CD4-positive, alpha-beta T cell treated with Interleukin-17A for 4 hours (primary cell): Measurements from ENCODE around the gene ETFA.

ENCODE experiments used
- DNase-seq: peaks from one replicate; pipeline ENCODE4 v3.0.0-alpha.2; 2020; ENCODE audit warnings: mixed read lengths

ETFA gene

DNA sequence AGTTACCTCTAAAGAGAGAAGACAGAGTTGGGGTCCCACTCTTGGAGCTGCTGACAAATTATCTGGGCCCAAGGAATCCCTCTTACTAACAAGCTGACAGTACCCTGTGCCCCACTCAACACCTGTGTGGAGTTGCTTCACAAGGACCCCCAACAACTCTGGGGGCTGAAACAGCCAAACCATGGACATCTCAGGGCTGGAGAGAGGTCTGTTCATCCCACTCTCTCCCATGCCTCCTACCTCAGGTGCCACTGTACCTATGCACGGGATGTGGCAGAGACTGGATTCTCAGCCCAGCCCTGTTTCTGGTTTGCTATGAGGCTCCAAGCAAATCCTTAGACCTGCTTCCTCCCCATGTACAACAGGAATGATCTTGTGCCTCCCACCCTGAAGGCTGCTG is 101.7 kb downstream of the ETFA start:
- no peak for DNase-seq

DNA sequence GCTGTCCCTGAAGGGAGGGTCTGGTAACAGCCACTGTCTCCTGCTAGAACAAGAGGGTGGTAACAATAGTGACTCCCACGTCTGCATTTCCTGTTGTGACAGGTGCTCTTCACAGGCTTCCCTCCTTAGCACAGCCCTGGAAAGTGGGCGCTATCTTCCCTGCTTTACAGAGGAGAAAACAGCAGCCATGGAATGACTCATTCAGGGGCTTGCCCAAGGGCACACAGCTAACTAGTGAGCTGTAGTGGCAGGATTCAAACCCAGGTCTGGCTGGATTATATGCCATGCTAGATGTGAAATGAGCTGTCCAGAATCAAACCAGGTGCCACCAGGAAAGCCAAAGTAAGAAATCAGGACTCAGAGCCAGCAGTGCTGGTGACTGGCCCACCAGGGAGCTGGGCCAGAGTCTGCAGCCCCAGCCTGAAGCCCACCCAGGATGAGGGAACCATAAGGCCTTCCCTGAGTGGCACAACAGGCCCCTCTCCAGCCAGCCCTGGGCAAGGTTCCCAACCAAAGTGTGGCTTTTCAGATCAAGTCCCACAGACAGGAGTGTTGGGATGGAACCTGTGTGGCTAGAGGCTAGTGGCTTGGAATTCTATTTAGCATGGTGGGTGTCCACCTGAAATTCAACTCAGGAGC is 102.4 kb downstream of the ETFA start:
- no peak for DNase-seq

DNA sequence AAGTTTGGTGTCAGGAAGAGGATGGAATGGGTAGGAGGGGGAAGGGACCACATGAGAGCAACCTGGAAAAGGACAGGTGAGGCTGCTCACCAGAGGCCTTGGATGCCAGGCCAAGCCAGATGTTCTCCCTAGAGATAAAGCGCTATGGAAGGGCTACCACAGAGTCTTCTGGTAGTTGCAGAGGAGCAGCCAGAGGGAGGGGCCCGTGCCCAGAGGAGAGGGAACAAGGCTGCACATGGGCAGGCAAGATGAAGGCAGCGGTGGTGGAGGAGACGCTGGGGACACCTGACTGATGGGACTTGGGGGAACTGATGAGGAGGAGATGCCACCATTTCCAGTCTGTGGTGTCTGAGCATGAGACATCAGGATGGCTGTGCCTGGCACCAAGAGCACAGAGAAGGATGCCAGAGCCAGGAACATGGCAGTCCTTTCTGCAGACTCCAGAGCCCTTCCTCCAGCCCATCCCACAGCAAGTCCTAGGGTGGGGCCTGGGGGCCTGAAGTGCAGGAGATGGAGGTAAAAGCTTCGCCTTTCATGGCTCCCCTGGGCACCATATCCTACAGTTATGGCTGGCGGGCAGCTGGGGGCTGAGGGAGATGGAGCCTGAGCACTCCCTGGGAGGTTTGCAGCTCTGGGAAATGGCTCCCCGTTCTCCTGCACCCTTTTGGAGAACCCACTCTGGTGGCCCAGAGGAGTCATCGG is 103.0 kb downstream of the ETFA start:
- no peak for DNase-seq

DNA sequence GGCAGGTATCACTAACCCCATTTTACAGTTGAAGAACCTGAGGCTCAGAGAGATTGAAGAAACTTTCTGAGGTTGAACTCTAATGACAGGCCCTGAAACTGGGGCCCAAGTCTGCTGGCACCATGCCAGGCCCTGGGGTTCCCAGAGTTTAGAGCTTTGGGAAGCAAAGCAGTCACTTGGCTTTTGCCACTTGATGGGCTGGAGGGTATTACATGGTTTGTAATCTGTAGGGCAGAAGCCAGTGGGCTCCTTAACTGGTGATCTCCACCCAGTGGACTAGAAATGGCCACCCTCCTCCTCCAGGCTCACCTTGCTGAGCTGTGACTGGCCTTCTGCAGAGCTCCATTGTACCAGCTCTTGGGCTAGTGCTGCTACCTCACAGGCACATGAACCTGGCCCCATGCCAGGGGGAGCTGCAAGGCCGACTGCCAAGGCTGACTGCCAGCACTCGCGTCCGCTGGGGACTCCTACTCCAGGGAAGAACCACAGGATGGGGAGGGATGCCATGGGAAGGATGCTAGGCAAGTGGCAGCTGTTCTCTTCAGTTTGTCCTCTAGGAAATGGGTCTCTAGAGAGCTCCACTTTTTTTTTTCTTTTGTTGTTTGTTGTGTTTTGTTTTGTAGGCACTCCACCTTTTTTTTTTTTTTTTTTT is 104.8 kb downstream of the ETFA start:
- no peak for DNase-seq

DNA sequence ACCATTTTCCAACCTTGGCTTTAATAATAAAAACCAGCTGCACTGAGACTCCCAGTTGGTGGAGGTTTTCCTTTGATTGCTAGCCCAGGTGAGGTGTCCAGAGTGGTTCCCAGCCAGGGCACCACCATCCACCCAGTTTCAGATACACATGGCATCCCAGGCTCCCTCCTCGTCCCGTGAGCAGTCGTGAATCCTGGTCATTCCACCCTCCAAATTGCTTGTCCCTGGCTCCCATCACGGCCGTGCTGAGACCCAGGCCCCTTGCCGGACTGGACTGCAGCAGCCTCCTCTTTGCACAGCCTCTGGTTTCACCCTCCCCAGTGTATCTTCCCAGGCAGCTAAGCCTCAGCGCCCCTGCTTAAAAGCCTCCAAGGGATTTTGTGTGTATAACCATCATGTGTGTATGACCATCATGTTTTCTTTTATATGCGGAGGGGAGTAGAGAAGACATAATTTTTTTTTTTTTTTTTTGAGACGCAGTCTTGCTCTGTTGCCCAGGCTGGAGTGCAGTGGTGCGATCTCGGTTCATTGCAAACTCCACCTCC is 106.3 kb downstream of the ETFA start:
- no peak for DNase-seq

DNA sequence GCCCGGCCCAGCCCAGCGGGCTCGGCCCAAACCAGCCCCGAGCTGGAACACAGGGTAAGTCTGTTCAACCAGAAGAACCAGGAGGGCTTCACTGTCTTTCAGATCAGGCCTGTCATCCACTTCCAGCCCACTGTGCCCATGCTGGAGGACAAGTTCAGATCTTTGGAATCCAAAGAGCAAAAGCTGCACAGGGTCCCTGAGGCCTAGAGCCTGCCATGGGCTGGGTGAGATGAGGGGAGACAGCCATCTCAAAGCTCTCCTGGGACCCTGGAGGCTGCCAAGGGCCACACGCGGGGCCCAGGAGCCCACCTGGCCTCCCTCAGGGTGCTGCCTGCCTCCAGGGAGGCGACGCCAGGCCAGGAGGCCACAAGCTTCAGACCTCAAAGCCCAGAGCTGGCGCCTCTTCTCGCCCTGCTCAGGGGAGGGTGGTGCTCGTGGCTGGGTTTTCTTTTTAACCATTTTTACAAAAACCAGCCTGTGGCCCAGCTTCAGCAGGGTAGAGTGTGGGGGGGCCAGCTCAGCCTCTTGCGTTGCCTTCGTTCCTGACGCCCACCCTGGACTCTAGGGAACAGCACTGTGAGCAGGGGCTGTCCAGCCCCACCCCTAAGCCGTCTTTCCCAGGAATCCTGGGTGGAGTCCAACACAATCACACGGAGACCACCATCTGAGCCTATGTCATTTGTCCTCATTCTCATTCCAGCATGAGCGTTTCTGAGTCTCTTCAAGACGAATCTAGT is 107.0 kb downstream of the ETFA start:
- DNase-seq = no peak

DNA sequence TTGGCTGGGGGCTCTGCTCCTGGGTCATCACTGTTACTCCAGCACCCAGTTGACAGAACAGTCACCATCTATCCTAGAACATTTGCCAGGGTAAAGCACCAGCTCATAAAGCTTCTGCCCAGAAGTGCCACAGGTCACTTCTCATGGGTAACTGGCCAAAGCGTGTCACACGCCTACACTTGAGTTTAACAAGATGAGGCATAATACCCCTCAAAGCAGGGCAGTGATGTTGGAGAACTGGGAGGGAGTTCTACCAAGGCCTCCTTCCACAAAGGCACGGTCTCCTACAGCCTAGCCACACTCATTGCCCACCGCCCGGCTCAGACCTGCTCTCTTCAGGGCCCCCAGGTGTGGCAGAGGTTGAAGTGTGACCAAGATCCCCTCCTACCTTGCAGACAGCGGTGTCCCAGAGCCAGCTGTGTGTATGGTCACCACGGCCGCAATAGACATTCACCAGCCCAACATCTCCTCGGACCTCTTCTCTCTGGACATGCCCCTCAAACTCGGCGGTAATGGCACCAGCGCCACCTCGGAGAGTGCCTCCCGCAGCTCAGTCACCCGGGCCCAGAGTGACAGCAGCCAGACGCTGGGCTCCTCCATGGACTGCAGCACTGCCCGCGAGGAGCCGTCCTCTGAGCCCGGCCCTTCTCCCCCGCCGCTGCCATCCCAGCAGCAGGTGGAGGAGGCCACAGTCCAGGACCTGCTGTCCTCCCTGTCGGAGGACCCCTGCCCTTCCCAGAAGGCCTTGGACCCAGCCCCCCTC is 107.7 kb downstream of the ETFA start:
- DNase-seq = no peak

DNA sequence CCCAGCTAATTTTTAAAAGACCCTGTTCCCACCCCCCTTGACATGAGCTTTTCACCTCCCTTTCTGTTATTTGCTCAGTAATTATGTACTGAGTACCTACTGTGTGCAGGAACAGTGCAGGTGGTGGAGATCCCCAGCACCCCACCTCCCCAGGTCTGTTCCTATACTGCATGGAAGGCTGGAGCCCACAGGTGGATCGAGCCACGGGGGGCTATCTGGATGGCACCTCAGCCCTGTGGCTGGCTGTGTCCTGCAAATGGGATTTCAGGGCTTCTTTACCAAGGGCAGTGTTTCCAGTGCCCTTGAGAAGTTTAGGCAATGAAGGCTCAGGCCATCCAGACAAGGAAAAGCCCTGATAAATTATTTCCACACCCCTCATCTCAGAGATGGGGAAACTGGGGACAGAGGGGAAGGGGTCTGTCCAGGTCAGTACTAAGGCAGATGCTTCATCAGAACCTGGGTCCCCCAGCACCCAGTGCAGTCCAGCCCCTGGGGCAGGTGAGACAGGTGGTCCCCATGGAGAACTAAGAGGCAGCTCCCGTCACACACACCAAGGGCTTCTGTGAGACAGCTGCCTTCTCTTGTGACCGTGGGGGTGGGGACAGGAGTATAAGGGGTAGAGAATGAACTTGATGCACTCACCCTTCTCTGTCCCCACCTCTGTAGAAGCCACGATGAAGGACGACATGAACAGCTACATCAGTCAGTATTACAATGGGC is 109.6 kb downstream of the ETFA start:
- no peak for DNase-seq

DNA sequence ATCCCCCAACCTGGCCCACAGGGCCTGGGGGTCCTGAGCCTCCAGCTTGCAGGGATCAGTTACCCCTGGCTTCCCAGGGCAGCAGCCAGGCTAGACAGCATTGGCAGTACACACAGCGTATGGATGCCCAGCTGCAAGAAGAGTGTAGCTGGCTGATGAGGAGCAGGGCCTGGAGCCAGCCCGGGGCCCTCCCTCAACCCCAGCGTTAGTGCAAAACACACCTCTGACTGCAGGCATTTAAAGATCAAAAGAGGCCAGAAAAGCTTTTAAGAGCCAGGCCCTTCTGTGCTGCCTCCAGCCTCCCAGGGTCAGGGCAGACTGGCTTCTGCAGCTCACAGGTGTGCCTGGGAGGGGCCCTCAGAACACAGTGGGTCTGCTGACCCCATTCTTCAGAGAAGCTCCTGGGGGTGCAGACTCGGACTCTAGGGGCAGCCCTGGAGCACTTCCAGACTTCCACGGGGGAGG is 110.6 kb downstream of the ETFA start:
- no peak for DNase-seq

DNA sequence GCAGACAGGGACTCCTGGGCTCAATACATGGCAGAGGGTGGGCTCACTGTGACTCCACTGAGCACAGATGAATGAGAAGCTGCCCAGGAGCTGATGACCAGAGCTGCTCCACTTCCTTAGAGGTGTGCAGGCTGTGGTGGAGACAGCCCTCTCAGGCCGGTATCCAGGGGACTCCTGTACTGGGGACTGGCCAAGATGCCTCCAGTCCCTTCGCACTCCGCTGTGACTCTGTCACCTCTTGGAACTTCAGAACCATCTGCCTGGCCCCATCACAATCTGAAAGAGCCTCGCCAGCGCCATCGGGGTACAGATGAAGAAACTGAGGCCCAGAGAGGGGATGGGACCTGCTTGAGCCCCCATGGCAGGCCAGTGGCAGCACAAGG is 111.2 kb downstream of the ETFA start:
- DNase-seq = no peak

DNA sequence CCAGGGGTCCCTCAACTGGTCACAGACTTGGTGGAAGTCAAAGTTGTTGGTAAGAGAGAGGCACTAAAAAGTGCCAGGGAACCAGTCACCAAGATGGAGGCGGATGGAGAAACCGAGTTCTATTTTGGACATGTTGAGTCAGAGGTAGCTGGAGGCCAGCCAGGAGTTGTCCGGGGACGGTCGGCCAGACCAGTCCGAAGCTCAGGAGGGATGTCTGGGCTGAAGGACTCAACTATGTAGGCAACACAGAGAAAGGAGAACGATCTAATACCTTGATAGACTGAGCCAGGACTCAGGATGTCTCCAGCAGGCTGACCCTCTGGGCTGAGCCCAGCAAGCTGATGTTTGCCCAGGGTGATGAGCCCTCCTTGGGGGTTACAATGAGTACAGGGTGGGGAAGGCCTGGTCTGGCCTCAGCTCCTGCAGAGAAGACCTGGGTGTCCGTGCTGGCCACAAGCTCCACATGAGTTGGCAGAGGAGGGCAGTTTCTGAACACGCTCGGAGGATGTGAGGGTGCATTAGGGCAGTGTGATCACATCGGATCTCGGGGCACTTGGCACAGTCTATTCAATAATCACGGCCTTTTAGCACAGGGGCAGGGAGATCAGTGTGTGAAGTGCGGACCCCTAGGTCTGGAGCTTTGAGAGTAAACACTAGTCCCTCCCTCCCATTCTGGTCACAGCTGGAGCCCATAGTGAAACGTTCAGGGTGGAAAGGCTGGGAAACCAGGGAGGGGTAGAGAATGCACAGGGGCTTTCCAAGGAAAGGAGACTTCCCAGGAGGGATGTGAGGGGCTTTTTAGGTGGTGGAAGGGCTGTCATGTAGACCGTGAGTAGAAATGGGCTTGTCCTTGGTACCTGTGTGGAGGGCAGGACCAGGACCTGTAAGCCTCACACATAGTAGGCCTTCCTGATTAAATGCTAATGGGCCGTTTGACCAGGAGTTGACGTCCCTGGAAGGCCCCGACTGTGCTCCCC is 111.9 kb downstream of the ETFA start:
- no peak for DNase-seq

DNA sequence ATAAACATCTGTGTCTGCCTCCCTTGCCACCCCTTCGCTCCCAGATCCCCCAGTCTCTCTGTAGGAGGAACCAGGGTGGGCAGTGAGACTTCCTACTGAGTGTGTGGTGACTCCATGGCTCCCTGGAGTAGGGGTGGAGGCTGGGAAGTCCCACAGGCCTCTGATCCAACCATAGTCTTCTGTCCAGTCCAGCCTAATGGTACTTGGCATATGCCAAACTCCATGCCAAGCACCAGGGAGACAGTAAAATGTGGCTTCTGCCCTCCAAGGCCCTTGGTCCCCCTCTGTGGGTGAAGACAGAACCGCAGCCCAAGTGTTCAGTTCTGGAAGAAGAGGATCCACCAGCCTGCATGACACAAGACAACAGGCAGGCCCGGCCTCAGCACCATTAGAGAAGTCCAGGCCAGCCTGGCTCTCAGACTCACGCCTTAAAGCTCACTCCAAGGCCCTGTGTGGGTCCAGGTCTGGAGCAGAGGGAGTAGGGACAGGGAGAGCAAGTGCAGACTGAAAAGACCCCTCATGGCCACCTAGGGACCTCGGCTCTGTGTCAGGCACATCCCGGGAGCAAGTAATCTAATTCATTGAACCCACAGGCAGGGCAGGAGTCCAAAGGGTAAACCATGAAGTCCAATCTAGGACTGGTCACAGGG is 112.7 kb downstream of the ETFA start:
- no peak for DNase-seq

DNA sequence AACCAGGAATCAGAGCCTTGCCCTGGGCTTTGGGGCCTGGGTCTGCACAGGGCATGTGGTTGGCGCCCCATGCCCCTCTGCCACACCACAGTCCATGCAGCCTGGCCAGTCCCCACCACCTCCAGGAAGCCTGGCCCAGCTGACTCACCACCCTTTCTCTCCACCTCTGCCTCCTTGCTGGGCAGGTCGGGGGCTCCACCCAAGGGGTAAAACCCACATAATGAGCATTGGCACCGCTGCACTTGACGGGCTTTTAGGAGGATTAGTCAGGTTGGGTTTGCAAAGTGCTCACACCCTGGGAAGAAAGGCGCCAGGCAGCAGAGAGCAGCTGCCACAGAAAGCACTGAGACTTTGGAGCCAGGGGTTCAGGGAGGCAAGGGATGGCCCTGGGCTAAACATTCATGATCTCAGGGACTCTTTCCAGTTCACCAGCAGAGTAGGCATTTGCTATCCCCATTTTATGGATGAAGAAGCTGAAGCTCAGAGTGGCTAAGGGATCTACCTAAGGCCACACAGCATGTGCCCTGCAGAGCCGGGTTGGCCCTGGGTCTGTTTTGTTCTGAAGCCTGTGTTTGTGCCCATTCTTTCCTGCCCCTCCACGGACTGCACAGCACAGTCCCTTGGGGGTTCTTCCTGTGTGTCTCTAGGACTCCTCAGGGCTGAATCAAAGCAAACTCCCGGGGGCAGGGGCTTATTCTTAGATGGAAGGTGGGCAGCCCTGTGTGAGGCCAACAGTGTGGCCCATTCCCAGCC is 113.4 kb downstream of the ETFA start:
- no peak for DNase-seq

DNA sequence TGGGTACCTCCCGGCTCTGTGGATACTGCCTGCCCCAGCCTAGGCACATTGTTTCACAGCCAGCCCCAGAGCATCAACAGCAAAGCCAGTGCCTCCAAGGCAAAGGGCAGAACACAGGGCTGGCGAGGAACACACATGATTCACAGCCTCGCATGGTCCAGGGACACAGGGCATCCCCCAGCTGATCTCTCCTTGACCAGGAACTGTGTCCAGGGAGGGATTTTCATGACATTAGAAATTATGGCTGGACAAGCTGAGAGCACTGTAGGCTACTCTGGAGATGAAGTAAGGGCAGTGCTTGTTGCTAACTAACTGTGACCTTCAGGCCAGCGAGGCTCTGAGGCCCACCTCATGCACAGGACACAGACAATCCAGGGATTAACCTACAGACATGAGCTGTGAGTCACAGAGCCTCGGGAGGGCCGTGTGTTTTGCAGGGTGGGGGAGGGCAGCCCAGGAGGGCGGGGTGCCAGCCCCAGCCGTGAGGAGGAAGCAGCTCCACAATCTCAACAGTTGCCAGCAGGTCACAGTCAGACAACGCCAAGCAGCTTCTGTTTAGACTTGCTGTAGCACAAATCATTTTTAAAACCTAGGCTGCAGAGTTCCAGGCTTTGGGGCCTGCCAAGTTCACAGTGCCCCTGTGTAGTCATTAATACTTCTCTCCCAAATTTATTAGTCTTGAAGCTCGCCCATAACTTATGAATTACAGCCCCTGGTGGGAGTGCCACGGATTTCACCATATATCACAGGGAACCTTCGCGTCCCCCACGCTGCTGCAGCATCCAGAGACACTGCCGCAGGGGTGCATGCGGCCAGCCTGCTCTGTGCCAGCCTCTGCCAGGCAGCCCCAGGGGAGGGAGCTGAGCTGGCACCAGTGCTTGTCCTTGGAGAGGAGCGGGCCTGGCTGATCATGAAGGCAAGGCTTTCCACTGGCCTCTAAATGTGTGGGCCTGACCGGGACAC is 114.7 kb downstream of the ETFA start:
- DNase-seq = peak; percentile 11

DNA sequence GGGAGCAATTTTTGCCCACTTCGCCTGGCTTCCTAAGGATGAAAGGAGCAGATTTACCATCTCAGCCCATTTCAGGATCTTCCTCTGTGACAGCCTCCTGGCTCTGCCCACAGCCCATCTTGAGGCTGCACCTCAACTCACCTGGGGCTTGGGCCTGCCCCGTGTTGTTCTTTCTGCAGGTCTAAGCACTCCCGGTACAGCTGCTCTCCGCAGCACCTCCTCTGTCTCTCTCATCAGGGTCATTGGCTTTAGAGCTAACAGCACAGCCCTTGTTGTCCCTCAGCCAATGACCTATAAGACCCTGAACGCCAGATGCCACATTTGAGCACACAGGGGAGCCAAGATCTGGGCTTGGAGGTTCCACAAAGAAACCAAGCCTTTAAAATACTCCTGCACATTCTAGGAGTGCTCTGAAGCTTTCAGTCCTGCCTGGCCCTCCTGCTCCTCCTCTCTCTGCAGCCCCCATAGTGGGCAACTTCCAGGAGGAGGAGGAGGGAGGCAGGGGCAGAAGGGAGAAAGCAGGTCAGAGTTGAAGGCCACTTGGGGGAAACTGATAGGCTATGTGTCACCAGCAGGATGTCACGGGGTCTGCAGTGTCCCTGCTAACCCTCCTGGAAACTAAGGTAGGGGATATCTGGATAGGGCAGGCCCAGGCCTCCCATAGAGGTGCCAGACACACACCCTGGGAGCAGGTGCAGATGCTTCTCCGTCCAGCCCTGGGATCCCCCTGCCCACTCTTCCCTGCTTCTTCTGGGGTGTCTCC is 115.6 kb downstream of the ETFA start:
- DNase-seq = no peak

DNA sequence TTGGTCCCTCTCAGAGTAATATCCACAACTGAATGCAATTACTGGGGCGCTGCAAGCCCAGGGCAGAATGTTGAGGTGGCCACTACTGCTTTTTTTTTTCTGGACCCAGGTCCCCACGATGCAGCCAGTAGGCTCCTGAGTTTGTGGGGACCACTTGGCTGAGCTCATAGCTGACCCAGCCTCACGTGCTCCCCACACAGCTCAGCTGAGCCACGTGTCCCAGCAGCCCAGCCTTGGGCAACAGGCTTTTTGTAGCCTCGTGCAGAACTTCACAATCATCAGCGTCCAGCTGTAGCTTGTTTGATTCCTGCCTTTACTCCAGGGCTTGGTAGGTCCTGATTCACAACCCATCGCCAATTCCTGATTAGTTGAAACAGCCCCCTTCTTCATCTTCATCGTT is 117.3 kb downstream of the ETFA start:
- no peak for DNase-seq

DNA sequence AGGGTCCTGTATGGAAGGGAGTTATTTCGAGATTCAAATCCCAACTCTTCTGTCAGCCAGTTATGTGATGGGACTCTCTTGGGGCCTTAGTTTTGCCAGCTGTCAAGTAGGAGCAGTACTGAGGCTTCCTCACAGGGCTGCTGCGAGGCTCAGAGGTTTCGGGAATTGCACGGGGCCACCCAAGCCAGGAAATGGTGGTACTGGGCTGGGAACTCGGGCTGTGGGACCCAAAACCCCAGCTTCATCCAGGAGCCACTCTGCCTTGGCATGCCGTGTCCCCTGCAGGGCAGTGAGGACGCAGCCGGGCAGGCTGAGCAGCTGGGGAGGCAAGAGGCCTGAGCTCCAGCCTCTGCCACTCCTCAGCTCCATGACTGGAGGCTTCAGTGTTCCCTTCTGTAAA is 118.6 kb downstream of the ETFA start:
- no peak for DNase-seq
